HepG2 (cell line): Measurements from ENCODE around the gene HNRNPH2. TPM values are rescaled to one million over a fixed set of nuclear protein-coding genes. Genes with fewer than 3 reads are reported as not detected.

Experiments used
- ATAC-seq: fragments of 200-7000 bp; cut with Tn5 transposase; 3 replicates; pipeline ENCODE4 v1.9.1; 2020; ENCODE audit warnings: mild to moderate bottlenecking, moderate library complexity
- BruUV-seq: library from RNA; stranded (reverse); fragments of 400-500 nt; replicated peaks from 2 replicates; lab custom pipeline; 2021; lab: Mats Ljungman, UMichigan
- CTCF ChIA-PET: fragments of 300-600 bp; formaldehyde crosslinking; extraction: SDS; loops from one replicate; lab custom pipeline; 2021; ENCODE audit warnings: low total read pairs, inconsistent platforms, low intra/inter-chr PET ratio; lab: Yijun Ruan, JAX
- POLR2A ChIA-PET: fragments of 350-600 bp; sonication (Branson Sonifier 250); formaldehyde crosslinking; loops from one replicate; lab custom pipeline; 2020; ENCODE audit warnings: antibody characterized with exemption, inconsistent platforms; lab: Yijun Ruan, JAX
- DNase-seq: peaks from one replicate; pipeline ENCODE4 v3.0.0-alpha.2; 2015; ENCODE audit warnings: low spot score
- FAIRE-seq: peaks from 3 replicates; lab custom pipeline; 2011; peaks lifted over from hg19 to GRCh38; lab: Jason Lieb, UNC
- H2AFZ ChIP-seq: one replicate; pipeline ENCODE4 v1.6.1; 2011; ENCODE audit warnings: low read length, inconsistent platforms
- H3K27ac ChIP-seq: fragments of 300-600 bp; 3 replicates; pipeline ENCODE4 v1.8.0; 2011; ENCODE audit warnings: mixed run types, mild to moderate bottlenecking, mixed read lengths, low read length, inconsistent platforms; ENCODE audit not compliant: insufficient read depth; ENCODE audit errors: extremely low read length
- H3K27me3 ChIP-seq, 2 experiments: fragments of 200-600 bp in 1 of 2; 2 replicates in 1 of 2; 3 replicates in 1 of 2; pipeline versions ENCODE4 v1.6.0 to v1.8.0; 2011; ENCODE audit warnings: low read length in 2 of 2, mild to moderate bottlenecking in 2 of 2, moderate library complexity in 2 of 2, inconsistent platforms in 1 of 2; ENCODE audit not compliant: insufficient read depth in 2 of 2, control insufficient read depth in 1 of 2
- H3K36me3 ChIP-seq, 2 experiments: fragments of 200-600 bp in 1 of 2; replicated peaks in 1 of 2; 2 replicates in 1 of 2; 3 replicates in 1 of 2; pipeline versions ENCODE4 v1.5.1 to v1.8.0; 2011; ENCODE audit warnings: low read length in 2 of 2, inconsistent platforms in 1 of 2; ENCODE audit not compliant: insufficient read depth in 2 of 2, control insufficient read depth in 1 of 2
- H3K4me1 ChIP-seq: 2 replicates; pipeline ENCODE4 v1.5.1; 2012; ENCODE audit warnings: low read length, inconsistent platforms; ENCODE audit not compliant: insufficient read depth
- H3K4me2 ChIP-seq: 2 replicates; pipeline ENCODE4 v1.6.0; 2011; ENCODE audit warnings: low read depth, low read length, inconsistent platforms
- H3K4me3 ChIP-seq, 3 experiments: fragments of 200-600 bp in 1 of 3; sonication (generic), shearing (Covaris generic) in 1 of 3; replicated peaks in 1 of 3; 2 replicates each; pipeline ENCODE4 v1.5.1; 2011 to 2016; ENCODE audit warnings: low read length in 3 of 3, inconsistent platforms in 2 of 3, low read depth in 2 of 3, mild to moderate bottlenecking in 2 of 3, control low read depth in 1 of 3, mixed read lengths in 1 of 3; ENCODE audit not compliant: insufficient read depth in 1 of 3
- H3K79me2 ChIP-seq: one replicate; pipeline ENCODE4 v1.6.1; 2011; ENCODE audit warnings: low read length, inconsistent platforms; ENCODE audit not compliant: insufficient read depth
- H3K9ac ChIP-seq: 2 replicates; pipeline ENCODE4 v1.6.0; 2011; ENCODE audit warnings: mild to moderate bottlenecking, low read depth, low read length, inconsistent platforms; ENCODE audit not compliant: insufficient read depth
- H3K9me3 ChIP-seq: 2 replicates; pipeline ENCODE4 v1.5.1; 2012; ENCODE audit warnings: mild to moderate bottlenecking, low read length
- H4K20me1 ChIP-seq: 2 replicates; pipeline ENCODE4 v1.6.0; 2011; ENCODE audit warnings: inconsistent platforms, mild to moderate bottlenecking, low read length, moderate library complexity; ENCODE audit not compliant: insufficient read depth
- PHF5A ChIP-seq: IDR thresholded peaks from one replicate; pipeline ENCODE4 v1.6.1; 2018; ENCODE audit warnings: low read depth, missing genetic modification reagents; ENCODE audit not compliant: unreplicated experiment
- RBFOX2 ChIP-seq: fragments of 200-400 bp; formaldehyde crosslinking; IDR thresholded peaks from 2 replicates; pipeline ENCODE4 v1.6.1; 2017; ENCODE audit warnings: low read depth, mild to moderate bottlenecking, low read length
- ZNF205 ChIP-seq: IDR thresholded peaks from 2 replicates; pipeline ENCODE4 v1.6.1; 2018; ENCODE audit warnings: missing biosample characterization, missing genetic modification reagents
- WGBS: methylation state at CpG from one replicate; pipeline ENCODE4 v1.1.6; 2017; ENCODE audit warnings: low lambda C conversion rate; 5-methylcytosine and 5-hydroxymethylcytosine counted together
- in situ Hi-C: cut with HindIII; loops from 2 replicates; pipeline ENCODE4 v1.10.0; 2017; ENCODE audit warnings: low pct_unique_long_range_greater_than_20kb; ENCODE audit not compliant: extremely low pct_ligation_motif_present
- intact Hi-C: fragments of 100-400 bp; cut with micrococcal nuclease; formaldehyde crosslinking; loops from one replicate; pipeline ENCODE4 v1.10.0; 2022; ENCODE audit not compliant: unreplicated experiment
- polyA plus RNA-seq, 8 experiments: library from polyadenylated mRNA; depleted of rRNA in 3 of 8; stranded (reverse) in 7 of 8; unstranded in 1 of 8; fragments of >200 nt; fragmentation: Illumina TruSeq in 4 of 8; extraction: Trizol in 4 of 8; gene quantifications; 2 replicates each; pipeline versions ENCODE4 v1.2.1 to v1.2.3, GENCODE V29; 2011 to 2016; ENCODE audit warnings: low read depth in 4 of 8, missing spikeins in 1 of 8, mixed read lengths in 1 of 8; ENCODE audit not compliant: insufficient read depth in 1 of 8
- total RNA-seq, 5 experiments: library from RNA; depleted of rRNA; stranded (reverse); fragments of >200 nt; fragmentation: Illumina TruSeq; extraction: Trizol; gene quantifications; 2 replicates each; pipeline ENCODE4 v1.2.3, GENCODE V29; 2016; ENCODE audit warnings: low read depth in 1 of 5
- TF ChIP-seq, protein P1 (sequence below): IDR thresholded peaks from 2 replicates; pipeline ENCODE4 v1.6.1; 2016; ENCODE audit warnings: low read depth, borderline replicate concordance
- TF ChIP-seq, protein P2 (sequence below): sonication (generic); formaldehyde crosslinking; IDR thresholded peaks from 2 replicates; pipeline ENCODE4 v1.5.0; 2020; ENCODE audit warnings: mild to moderate bottlenecking, missing genetic modification reagents, moderate library complexity

The HNRNPH2 gene
- total and polyA plus RNA-seq, 2 of the 13 experiments (the other 11 are each of a cell fraction or from before 2014, with no cell fraction given): 23.8 to 56.9 TPM

DNA sequence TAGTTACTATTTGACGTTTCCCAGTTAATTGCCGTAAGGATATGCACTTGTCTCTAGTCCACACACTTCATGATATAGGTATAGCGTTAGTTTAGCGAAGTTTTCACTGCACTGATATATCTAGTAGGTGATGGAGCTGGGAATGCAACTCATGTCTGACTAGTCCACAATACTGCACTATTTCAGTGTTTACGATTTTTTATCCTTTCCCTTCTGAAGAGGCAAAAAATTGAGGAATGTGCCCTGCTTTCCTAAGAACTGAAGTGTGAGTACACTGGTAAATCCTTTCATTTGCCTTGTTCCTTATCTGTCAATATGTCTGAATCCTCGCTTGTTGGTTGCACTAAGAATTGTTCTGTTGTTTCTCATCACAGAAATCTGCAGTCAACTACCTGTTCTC is 16.2 kb upstream of the HNRNPH2 start:
- H3K4me2 ChIP-seq: peak overlapping the region; percentile 64
- ATAC-seq: no peak
- peak overlapping the region; percentile 76 for H3K27ac ChIP-seq
- peak; percentile 47 for FAIRE-seq
- peak; percentile 50 for TF ChIP-seq RBFOX2
- TF ChIP-seq PHF5A (CRISPR knock-in tag): no peak
- TF ChIP-seq, protein P1, sequence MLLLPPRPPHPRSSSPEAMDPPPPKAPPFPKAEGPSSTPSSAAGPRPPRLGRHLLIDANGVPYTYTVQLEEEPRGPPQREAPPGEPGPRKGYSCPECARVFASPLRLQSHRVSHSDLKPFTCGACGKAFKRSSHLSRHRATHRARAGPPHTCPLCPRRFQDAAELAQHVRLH (CRISPR knock-in tag): no peak
- TF ChIP-seq, protein P2, sequence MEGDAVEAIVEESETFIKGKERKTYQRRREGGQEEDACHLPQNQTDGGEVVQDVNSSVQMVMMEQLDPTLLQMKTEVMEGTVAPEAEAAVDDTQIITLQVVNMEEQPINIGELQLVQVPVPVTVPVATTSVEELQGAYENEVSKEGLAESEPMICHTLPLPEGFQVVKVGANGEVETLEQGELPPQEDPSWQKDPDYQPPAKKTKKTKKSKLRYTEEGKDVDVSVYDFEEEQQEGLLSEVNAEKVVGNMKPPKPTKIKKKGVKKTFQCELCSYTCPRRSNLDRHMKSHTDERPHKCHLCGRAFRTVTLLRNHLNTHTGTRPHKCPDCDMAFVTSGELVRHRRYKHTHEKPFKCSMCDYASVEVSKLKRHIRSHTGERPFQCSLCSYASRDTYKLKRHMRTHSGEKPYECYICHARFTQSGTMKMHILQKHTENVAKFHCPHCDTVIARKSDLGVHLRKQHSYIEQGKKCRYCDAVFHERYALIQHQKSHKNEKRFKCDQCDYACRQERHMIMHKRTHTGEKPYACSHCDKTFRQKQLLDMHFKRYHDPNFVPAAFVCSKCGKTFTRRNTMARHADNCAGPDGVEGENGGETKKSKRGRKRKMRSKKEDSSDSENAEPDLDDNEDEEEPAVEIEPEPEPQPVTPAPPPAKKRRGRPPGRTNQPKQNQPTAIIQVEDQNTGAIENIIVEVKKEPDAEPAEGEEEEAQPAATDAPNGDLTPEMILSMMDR (CRISPR knock-in tag): no peak
- no peak for TF ChIP-seq ZNF205 (CRISPR knock-in tag)
- BruUV-seq: no TSS peak
- peaks cover 0 to 4% of the 10 kb centered on the region in 2 experiments; a peak in 2 of 5 replicates for H3K36me3 ChIP-seq
- ChIA-PET CTCF (no interaction called here), POLR2A (interaction anchor here (1.5 to 2.1 kb wide), 2 partner anchors 16 to 44 kb away, joined by 14 to 35 read pairs; partner anchors contain the start of genes GLA, HNRNPH2 and TIMM8A)
- peaks cover 23% of the 10 kb centered on the region for H3K4me1 ChIP-seq
- peak overlapping the region; percentile 84 for H3K9ac ChIP-seq
- no peaks in the 10 kb centered on the region for H4K20me1 ChIP-seq
- intact Hi-C loops: loop anchor here (2.0 to 5.0 kb wide), 2 partner anchors 15 to 45 kb away; partner anchors contain the start of genes GLA and TIMM8A
- H3K4me3 ChIP-seq: peak overlapping the region; percentile 69 to 78 (median 69); a peak in 4 of 6 replicates
- no peaks in the 10 kb centered on the region for H3K9me3 ChIP-seq
- WGBS: 34% methylated on average over 6 of the region's 6 CpGs
- H3K27me3 ChIP-seq: no peaks in the 10 kb centered on the region; a peak in 1 of 5 replicates
- H3K79me2 ChIP-seq: peaks cover 18% of the 10 kb centered on the region
- no peak for DNase-seq
- H2AFZ ChIP-seq: no peak overlapping the region
- in situ Hi-C loops: no loop called here
